ENCODE data around the gene IFT25. TPM values are rescaled to one million over a fixed set of nuclear protein-coding genes. Genes with fewer than 3 reads are reported as not detected.

The IFT25 gene
- total RNA-seq, 1 donor from 2014 or later: 53.9 TPM

- H3K27me3 Mint-ChIP-seq: no peaks in the 10 kb centered on the region
- H3K36me3 Mint-ChIP-seq (ENCODE audit: low read depth): peaks cover 21% of the 10 kb centered on the region
- H3K4me3 Mint-ChIP-seq: peak overlapping the region; percentile 98
- H3K27ac Mint-ChIP-seq: peak overlapping the region; percentile 84
- H3K9me3 Mint-ChIP-seq: no peaks in the 10 kb centered on the region
- intact Hi-C loops (cut with micrococcal nuclease): loop anchor here (5.0 kb wide), 1 partner anchor 815 kb away; the partner anchor contains the start of gene PARS2
- peaks cover 53% of the 10 kb centered on the region for H3K4me1 Mint-ChIP-seq
- no peak for DNase-seq
Observed at GRCh38 chr1:53947172-53947907, 1.8 kb upstream of the IFT25 start.

- intact Hi-C loops (cut with micrococcal nuclease): loop anchor here (1.0 to 5.0 kb wide), 4 partner anchors 57 to 816 kb away; partner anchors contain the start of genes NDC1, PARS2, TCEANC2 and TMEM59
- Mint-ChIP-seq H3K27ac (peak within 1 kb of the TSS; percentile 95), H3K4me1 (peaks cover 53% of the 10 kb centered on the region), H3K27me3 (no peaks in the 10 kb centered on the region), H3K36me3 (ENCODE audit: low read depth) (peaks cover 19% of the 10 kb centered on the region), H3K9me3 (no peaks in the 10 kb centered on the region), H3K4me3 (peak within 1 kb of the TSS; percentile 98)
- no peak for DNase-seq
Observed at GRCh38 chr1:53946252-53947171, 1.0 kb upstream of the IFT25 start, which contains the start of gene LRRC42. Gene LRRC42, plus strand, starts transcription at chr1:53946350. Its CDS starts 5,650 bp downstream, at chr1:53952000.

- Mint-ChIP-seq H3K27me3 (no peaks in the 10 kb centered on the region), H3K4me1 (peaks cover 54% of the 10 kb centered on the region), H3K27ac (peak overlapping the region; percentile 95), H3K36me3 (ENCODE audit: low read depth) (peaks cover 17% of the 10 kb centered on the region), H3K9me3 (no peaks in the 10 kb centered on the region), H3K4me3 (peak overlapping the region; percentile 98)
- no peak for DNase-seq
- intact Hi-C loops (cut with micrococcal nuclease): loop anchor here (5.0 kb wide), 1 partner anchor 817 kb away; the partner anchor contains the start of gene PARS2
Observed at GRCh38 chr1:53945183-53945432, 391 bp downstream of the IFT25 start.

- peak overlapping the region; percentile 98 for H3K4me3 Mint-ChIP-seq
- peaks cover 20% of the 10 kb centered on the region for H3K36me3 Mint-ChIP-seq (ENCODE audit: low read depth)
- peaks cover 52% of the 10 kb centered on the region for H3K4me1 Mint-ChIP-seq
- no peaks in the 10 kb centered on the region for H3K9me3 Mint-ChIP-seq
- H3K27ac Mint-ChIP-seq: peak overlapping the region; percentile 95
- no peaks in the 10 kb centered on the region for H3K27me3 Mint-ChIP-seq
- DNase-seq: peak; percentile 60
- intact Hi-C loops (cut with micrococcal nuclease): loop anchor here (5.0 kb wide), 1 partner anchor 818 kb away; the partner anchor contains the start of gene PARS2
Observed at GRCh38 chr1:53944469-53945182, 873 bp downstream of the IFT25 start.

GRCh38 chr1:53943490-53944043 is 1.9 kb downstream of the IFT25 start:
- H3K4me3 Mint-ChIP-seq: peak overlapping the region; percentile 98

GRCh38 chr1:53943090-53943489 is 2.4 kb downstream of the IFT25 start:
- intact Hi-C loops (cut with micrococcal nuclease): loop anchor here (2.0 kb wide), 1 partner anchor 24 kb away; no protein-coding TSS in a partner anchor
- Mint-ChIP-seq H3K4me3 (peak overlapping the region; percentile 98), H3K27me3 (no peaks in the 10 kb centered on the region), H3K9me3 (no peaks in the 10 kb centered on the region), H3K27ac (no peak overlapping the region), H3K4me1 (peaks cover 47% of the 10 kb centered on the region), H3K36me3 (ENCODE audit: low read depth) (peaks cover 27% of the 10 kb centered on the region)
- DNase-seq: no peak

More at GRCh38 chr1:53943490-53944043, 1.9 kb downstream of the IFT25 start:
- Mint-ChIP-seq H3K9me3 (no peaks in the 10 kb centered on the region), H3K27ac (peak overlapping the region; percentile 71), H3K4me1 (peaks cover 48% of the 10 kb centered on the region), H3K36me3 (ENCODE audit: low read depth) (peaks cover 27% of the 10 kb centered on the region), H3K27me3 (no peaks in the 10 kb centered on the region)
- DNase-seq: no peak
- intact Hi-C loops (cut with micrococcal nuclease): loop anchor here (2.0 kb wide), 1 partner anchor 25 kb away; no protein-coding TSS in a partner anchor

GRCh38 chr1:53942127-53942957 is 3.2 kb downstream of the IFT25 start:
- Mint-ChIP-seq H3K4me1 (peaks cover 39% of the 10 kb centered on the region), H3K9me3 (no peaks in the 10 kb centered on the region), H3K4me3 (peak overlapping the region; percentile 98), H3K27me3 (no peaks in the 10 kb centered on the region), H3K27ac (no peak overlapping the region), H3K36me3 (ENCODE audit: low read depth) (peaks cover 34% of the 10 kb centered on the region)
- no peak for DNase-seq
- intact Hi-C loops (cut with micrococcal nuclease): loop anchor here (2.0 kb wide), 1 partner anchor 24 kb away; no protein-coding TSS in a partner anchor

- H3K27me3 Mint-ChIP-seq: no peaks in the 10 kb centered on the region
- intact Hi-C loops (cut with micrococcal nuclease): no loop called here
- no peak overlapping the region for H3K27ac Mint-ChIP-seq
- no peak overlapping the region for H3K4me3 Mint-ChIP-seq
- no peaks in the 10 kb centered on the region for H3K9me3 Mint-ChIP-seq
- no peak for DNase-seq
- H3K36me3 Mint-ChIP-seq (ENCODE audit: low read depth): peaks cover 65% of the 10 kb centered on the region
- peaks cover 18% of the 10 kb centered on the region for H3K4me1 Mint-ChIP-seq
Observed at GRCh38 chr1:53938136-53938830, 7.2 kb downstream of the IFT25 start.

GRCh38 chr1:53936430-53936829 is 9.1 kb downstream of the IFT25 start:
- H3K36me3 Mint-ChIP-seq (ENCODE audit: low read depth): peaks cover 74% of the 10 kb centered on the region
- peaks cover 9% of the 10 kb centered on the region for H3K4me1 Mint-ChIP-seq
- no peaks in the 10 kb centered on the region for H3K27me3 Mint-ChIP-seq
- no peak overlapping the region for H3K4me3 Mint-ChIP-seq
- intact Hi-C loops (cut with micrococcal nuclease): no loop called here
- no peak for DNase-seq
- no peak overlapping the region for H3K27ac Mint-ChIP-seq
- H3K9me3 Mint-ChIP-seq: no peaks in the 10 kb centered on the region

GRCh38 chr1:53934170-53934765 is 11.2 kb downstream of the IFT25 start:
- intact Hi-C loops (cut with micrococcal nuclease): no loop called here
- H3K4me1 Mint-ChIP-seq: peaks cover 6% of the 10 kb centered on the region
- no peak for DNase-seq
- peaks cover 76% of the 10 kb centered on the region for H3K36me3 Mint-ChIP-seq (ENCODE audit: low read depth)
- H3K9me3 Mint-ChIP-seq: no peaks in the 10 kb centered on the region
- H3K27me3 Mint-ChIP-seq: no peaks in the 10 kb centered on the region
- no peak overlapping the region for H3K4me3 Mint-ChIP-seq
- no peak overlapping the region for H3K27ac Mint-ChIP-seq

- intact Hi-C loops (cut with micrococcal nuclease): no loop called here
- Mint-ChIP-seq H3K4me3 (no peak overlapping the region), H3K27ac (no peak overlapping the region), H3K4me1 (peaks cover 2% of the 10 kb centered on the region), H3K36me3 (ENCODE audit: low read depth) (peaks cover 77% of the 10 kb centered on the region), H3K9me3 (no peaks in the 10 kb centered on the region), H3K27me3 (no peaks in the 10 kb centered on the region)
- DNase-seq: no peak
Observed at GRCh38 chr1:53931523-53931922, 14.0 kb downstream of the IFT25 start.

GRCh38 chr1:53930932-53931331 is 14.6 kb downstream of the IFT25 start:
- no peak for DNase-seq
- H3K4me3 Mint-ChIP-seq: no peak overlapping the region
- H3K9me3 Mint-ChIP-seq: no peaks in the 10 kb centered on the region
- H3K27me3 Mint-ChIP-seq: no peaks in the 10 kb centered on the region
- peaks cover 74% of the 10 kb centered on the region for H3K36me3 Mint-ChIP-seq (ENCODE audit: low read depth)
- H3K4me1 Mint-ChIP-seq: peaks cover 2% of the 10 kb centered on the region
- intact Hi-C loops (cut with micrococcal nuclease): no loop called here
- H3K27ac Mint-ChIP-seq: no peak overlapping the region

Data from activated CD4-positive, alpha-beta T cell treated with anti-CD3 and anti-CD28 coated beads, Interleukin-2, amount 10 ng/mL, durations not matched to agents 24 days and 14 days (primary cell).